Endodermal cell (in vitro differentiated cells): Measurements from ENCODE around the gene RAD51D. TPM values are rescaled to one million over a fixed set of nuclear protein-coding genes. Genes with fewer than 3 reads are reported as not detected.

Source experiments
- DNase-seq: peaks from one replicate; pipeline ENCODE4 v3.0.0-alpha.2; 2017
- H3K27ac ChIP-seq: 2 replicates; pipeline ENCODE4 v1.5.1; 2013; ENCODE audit warnings: mild to moderate bottlenecking, low read depth, low read length, moderate library complexity
- H3K27me3 ChIP-seq: 2 replicates; pipeline ENCODE4 v1.6.1; 2013; ENCODE audit warnings: mild to moderate bottlenecking, low read length, moderate library complexity; ENCODE audit not compliant: insufficient read depth, control insufficient read depth, poor library complexity, severe bottlenecking
- H3K36me3 ChIP-seq: 2 replicates; pipeline ENCODE4 v1.7.0; 2013; ENCODE audit warnings: mild to moderate bottlenecking, low read length, moderate library complexity; ENCODE audit not compliant: control insufficient read depth, insufficient read depth
- H3K4me1 ChIP-seq: one replicate; pipeline ENCODE4 v1.7.0; 2013; ENCODE audit warnings: low read length; ENCODE audit not compliant: control insufficient read depth, insufficient read depth
- H3K4me3 ChIP-seq: 2 replicates; pipeline ENCODE4 v1.5.1; 2013; ENCODE audit warnings: mild to moderate bottlenecking, low read length, moderate library complexity
- H3K9ac ChIP-seq: 2 replicates; pipeline ENCODE4 v1.6.1; 2013; ENCODE audit warnings: mild to moderate bottlenecking, low read length, moderate library complexity; ENCODE audit not compliant: poor library complexity, severe bottlenecking; ENCODE audit errors: extremely low read depth
- H3K9me3 ChIP-seq: 2 replicates; pipeline ENCODE4 v1.6.1; 2013; ENCODE audit warnings: mild to moderate bottlenecking, low read length, moderate library complexity; ENCODE audit not compliant: control insufficient read depth
- H3K27ac Mint-ChIP-seq: 2 replicates; pipeline ENCODE4 v1.8.0; 2020; ENCODE audit warnings: mixed read lengths
- H3K27me3 Mint-ChIP-seq: 2 replicates; pipeline ENCODE4 v1.8.0; 2021; ENCODE audit warnings: mild to moderate bottlenecking, mixed read lengths; ENCODE audit not compliant: insufficient read depth
- H3K36me3 Mint-ChIP-seq: 2 replicates; pipeline ENCODE4 v1.8.0; 2020; ENCODE audit warnings: low read depth, mixed read lengths
- H3K4me1 Mint-ChIP-seq: 2 replicates; pipeline ENCODE4 v1.8.0; 2020; ENCODE audit warnings: mixed read lengths
- H3K4me3 Mint-ChIP-seq: 2 replicates; pipeline ENCODE4 v1.8.0; 2020; ENCODE audit warnings: mild to moderate bottlenecking, moderate library complexity, mixed read lengths
- H3K9me3 Mint-ChIP-seq: 2 replicates; pipeline ENCODE4 v1.8.0; 2020; ENCODE audit warnings: mild to moderate bottlenecking, mixed read lengths
- WGBS, 2 experiments: methylation state at CpG; one replicate each; pipeline versions ENCODE4 v1.1.5 to v1.1.7; 2013; ENCODE audit warnings: missing lambda C conversion rate in 2 of 2, mixed read lengths in 1 of 2; ENCODE audit not compliant: insufficient coverage in 1 of 2, insufficient read length in 1 of 2; 5-methylcytosine and 5-hydroxymethylcytosine counted together
- long read RNA-seq, 4 experiments: library from polyadenylated mRNA in 2 of 4; library from RNA in 1 of 4; library from capped mRNA in 1 of 4; stranded (forward) in 3 of 4; unstranded in 1 of 4; transcript quantifications; one replicate each; pipeline ENCODE4 v2.0.0, GENCODE V29; 2020 to 2021; ENCODE audit warnings: inconsistent platforms in 1 of 4
- polyA plus RNA-seq, 2 experiments: library from polyadenylated mRNA; stranded (reverse); fragments of 50-300 nt; gene quantifications; one replicate each; pipeline ENCODE4 v1.2.3, GENCODE V29; 2013
- total RNA-seq, 2 donors: library from RNA; stranded (reverse); fragmentation: NEBNext Ultra II Directional in 1 of 2; extraction: Animal tissue kit (Norgen Biotek cat#: 25700) in 1 of 2; gene quantifications; 2 replicates in 1 of 2; 3 replicates in 1 of 2; pipeline ENCODE4 v1.2.1, GENCODE V29; 2021
- TF ChIP-seq, protein P1 (sequence below): fragments of 200-600 bp; sonication (generic); conservative IDR thresholded peaks from 2 replicates; pipeline ENCODE4 v1.5.0; 2021; ENCODE audit warnings: antibody characterized with exemption, mild to moderate bottlenecking

Gene RAD51D
- total RNA-seq: 10 to 100 TPM; 24.8 to 26.0 TPM
- 9.2 TPM for polyA plus RNA-seq (2013, experiment 1 of 2)
- polyA plus RNA-seq (2013, experiment 2 of 2): 9.5 TPM
- long read RNA-seq, experiment 1, partial matches to known transcripts: 0 of 10 reads
- long read RNA-seq, experiment 1, other reads (novel, unspliced or antisense): 4 of 10 reads
- long read RNA-seq, experiment 2, full-length matches to known transcripts: 14 of 24 reads
- long read RNA-seq, experiment 2, partial matches to known transcripts: 2 of 24 reads
- long read RNA-seq, experiment 2, other reads (novel, unspliced or antisense): 8 of 24 reads
- long read RNA-seq, experiment 3, full-length matches to known transcripts: 79 of 109 reads
- long read RNA-seq, experiment 3, partial matches to known transcripts: 7 of 109 reads
- long read RNA-seq, experiment 3, other reads (novel, unspliced or antisense): 23 of 109 reads
- long read RNA-seq, experiment 4, full-length matches to known transcripts: 22 of 33 reads
- long read RNA-seq, experiment 4, partial matches to known transcripts: 9 of 33 reads
- long read RNA-seq, experiment 4, other reads (novel, unspliced or antisense): 2 of 33 reads

DNA sequence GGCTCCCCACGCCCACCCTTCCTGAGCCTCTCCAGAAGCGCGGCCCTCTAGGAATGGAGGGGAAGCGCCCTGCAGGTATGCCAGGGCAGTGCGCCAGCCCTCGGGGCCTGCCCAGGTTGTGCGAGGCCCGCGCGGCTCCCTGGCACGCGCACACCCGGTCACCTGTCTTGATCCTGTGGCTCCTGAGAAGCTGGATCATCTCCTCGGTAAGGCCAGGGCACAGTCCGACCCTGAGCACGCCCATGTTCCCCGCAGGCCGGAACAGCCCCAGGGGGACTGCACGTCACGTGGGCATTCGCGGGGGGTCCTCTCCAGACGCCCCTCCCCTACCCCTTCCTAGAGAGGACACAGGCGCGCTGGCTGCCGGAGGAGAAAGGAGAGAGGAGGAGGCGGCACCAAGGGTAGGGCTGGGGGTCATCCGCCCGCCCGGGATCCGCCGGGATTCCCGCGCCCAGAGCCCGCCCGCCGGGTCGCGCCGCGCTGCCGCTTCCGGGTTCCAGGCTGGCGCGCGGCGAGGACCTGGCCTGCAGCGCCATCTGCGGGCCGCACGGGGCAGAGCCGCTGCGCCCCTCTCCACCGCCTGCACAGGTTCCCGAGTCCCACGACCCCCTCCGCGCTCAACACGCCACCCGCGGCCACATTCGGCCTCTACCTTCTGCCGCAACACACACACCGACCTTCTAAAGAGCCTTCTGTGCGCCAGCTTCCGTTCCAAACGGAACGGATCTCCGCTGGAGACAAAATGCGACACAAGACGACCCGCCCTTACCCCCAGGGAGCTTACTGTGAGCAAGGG is at the start of gene RAD51D:
TSS of gene RAD51D (minus strand) at position 491 of the 796 bp plus-strand sequence. CDS start at position 244, 247 bp downstream.
- Mint-ChIP-seq H3K36me3 (peaks cover 21% of the 10 kb centered on the region), H3K27ac (peak within 1 kb of the TSS; percentile 89), H3K27me3 (peaks cover 28% of the 10 kb centered on the region), H3K4me1 (peaks cover 17% of the 10 kb centered on the region), H3K9me3 (no peaks in the 10 kb centered on the region), H3K4me3 (peak within 1 kb of the TSS; percentile 74)
- Histone ChIP-seq H3K9ac (peak within 1 kb of the TSS; percentile 76), H3K27ac (no peak within 1 kb of the TSS), H3K4me1 (no peaks in the 10 kb centered on the region), H3K4me3 (peak within 1 kb of the TSS; percentile 87), H3K9me3 (no peaks in the 10 kb centered on the region), H3K27me3 (peaks cover 14% of the 10 kb centered on the region), H3K36me3 (peaks cover 9% of the 10 kb centered on the region)
- DNase-seq: peak; percentile 98
- 1 to 4% methylated on average over 17 to 67 of the region's 72 CpGs for WGBS, 2 experiments
- TF ChIP-seq, protein P1, sequence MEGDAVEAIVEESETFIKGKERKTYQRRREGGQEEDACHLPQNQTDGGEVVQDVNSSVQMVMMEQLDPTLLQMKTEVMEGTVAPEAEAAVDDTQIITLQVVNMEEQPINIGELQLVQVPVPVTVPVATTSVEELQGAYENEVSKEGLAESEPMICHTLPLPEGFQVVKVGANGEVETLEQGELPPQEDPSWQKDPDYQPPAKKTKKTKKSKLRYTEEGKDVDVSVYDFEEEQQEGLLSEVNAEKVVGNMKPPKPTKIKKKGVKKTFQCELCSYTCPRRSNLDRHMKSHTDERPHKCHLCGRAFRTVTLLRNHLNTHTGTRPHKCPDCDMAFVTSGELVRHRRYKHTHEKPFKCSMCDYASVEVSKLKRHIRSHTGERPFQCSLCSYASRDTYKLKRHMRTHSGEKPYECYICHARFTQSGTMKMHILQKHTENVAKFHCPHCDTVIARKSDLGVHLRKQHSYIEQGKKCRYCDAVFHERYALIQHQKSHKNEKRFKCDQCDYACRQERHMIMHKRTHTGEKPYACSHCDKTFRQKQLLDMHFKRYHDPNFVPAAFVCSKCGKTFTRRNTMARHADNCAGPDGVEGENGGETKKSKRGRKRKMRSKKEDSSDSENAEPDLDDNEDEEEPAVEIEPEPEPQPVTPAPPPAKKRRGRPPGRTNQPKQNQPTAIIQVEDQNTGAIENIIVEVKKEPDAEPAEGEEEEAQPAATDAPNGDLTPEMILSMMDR: peak; percentile 98

DNA sequence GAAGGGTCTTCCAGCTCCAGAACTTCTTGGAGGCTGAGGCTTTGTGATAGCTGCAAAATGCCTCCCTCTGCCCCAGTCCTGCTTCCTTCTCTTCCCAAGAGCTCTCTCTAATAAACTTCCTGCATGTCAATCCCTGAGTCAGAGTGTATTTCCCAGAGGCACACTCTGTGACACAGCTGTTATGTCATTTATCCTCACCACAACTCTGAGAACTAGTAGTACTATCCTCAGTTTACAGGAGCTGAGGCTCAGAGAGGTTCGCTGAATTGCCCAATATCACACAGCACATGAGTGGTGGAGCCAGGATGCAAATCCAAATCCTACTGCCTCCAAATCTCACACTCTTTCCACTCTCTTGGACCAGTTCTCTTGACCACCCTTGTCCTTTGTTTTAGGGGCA is 48.0 kb upstream of the RAD51D start:
- Mint-ChIP-seq H3K36me3 (no peaks in the 10 kb centered on the region), H3K4me3 (no peak overlapping the region), H3K4me1 (no peaks in the 10 kb centered on the region), H3K27ac (no peak overlapping the region), H3K9me3 (no peaks in the 10 kb centered on the region), H3K27me3 (no peaks in the 10 kb centered on the region)
- Histone ChIP-seq H3K4me3 (no peak overlapping the region), H3K36me3 (no peaks in the 10 kb centered on the region), H3K4me1 (no peaks in the 10 kb centered on the region), H3K27ac (no peak overlapping the region), H3K9ac (no peak overlapping the region), H3K27me3 (no peaks in the 10 kb centered on the region), H3K9me3 (no peaks in the 10 kb centered on the region)
- 96% methylated on average over 1 of the region's 1 CpG; no CpG with 5 or more reads in 1 of the 2 experiments for WGBS, 2 experiments
- TF ChIP-seq, protein P1: no peak
- no peak for DNase-seq

DNA sequence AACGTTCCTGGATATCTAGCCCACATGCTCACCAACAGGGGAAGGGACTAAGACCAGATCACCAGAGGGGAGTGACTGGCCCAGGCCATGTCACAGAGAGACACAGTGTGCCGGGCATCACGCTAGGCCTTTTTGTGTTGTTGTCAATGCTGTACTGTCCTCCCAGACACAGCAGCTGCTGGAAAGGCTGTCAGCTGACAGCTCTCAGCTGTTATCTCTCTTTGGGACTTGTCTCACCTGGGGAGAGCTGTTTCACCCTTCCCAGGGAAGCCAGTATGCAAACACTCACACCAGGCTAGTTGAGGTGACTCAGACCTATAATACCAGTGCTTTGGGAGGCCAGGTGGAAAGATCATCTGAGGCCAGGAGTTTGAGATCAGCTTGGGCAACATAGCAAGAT is 47.4 kb upstream of the RAD51D start:
- no peaks in the 10 kb centered on the region for H3K9me3 Mint-ChIP-seq
- Histone ChIP-seq H3K27me3 (no peaks in the 10 kb centered on the region), H3K4me1 (no peaks in the 10 kb centered on the region), H3K36me3 (no peaks in the 10 kb centered on the region), H3K9ac (no peak overlapping the region), H3K27ac (no peak overlapping the region), H3K9me3 (no peaks in the 10 kb centered on the region), H3K4me3 (no peak overlapping the region)
- no peak overlapping the region for H3K27ac Mint-ChIP-seq
- no peaks in the 10 kb centered on the region for H3K4me1 Mint-ChIP-seq
- TF ChIP-seq, protein P1: no peak
- H3K27me3 Mint-ChIP-seq: no peaks in the 10 kb centered on the region
- H3K36me3 Mint-ChIP-seq: no peaks in the 10 kb centered on the region
- peak; percentile 65 for DNase-seq
- no peak overlapping the region for H3K4me3 Mint-ChIP-seq
- 70 to 75% methylated on average over 3 of the region's 3 CpGs for WGBS, 2 experiments
